ENCODE results near the gene ZNF764.
"Not testable (repeated sequence)": the region's sequence is repeated elsewhere in the genome, so short reads cannot be mapped to it uniquely, and the experiment has no call there.

ZNF764 gene

DNA sequence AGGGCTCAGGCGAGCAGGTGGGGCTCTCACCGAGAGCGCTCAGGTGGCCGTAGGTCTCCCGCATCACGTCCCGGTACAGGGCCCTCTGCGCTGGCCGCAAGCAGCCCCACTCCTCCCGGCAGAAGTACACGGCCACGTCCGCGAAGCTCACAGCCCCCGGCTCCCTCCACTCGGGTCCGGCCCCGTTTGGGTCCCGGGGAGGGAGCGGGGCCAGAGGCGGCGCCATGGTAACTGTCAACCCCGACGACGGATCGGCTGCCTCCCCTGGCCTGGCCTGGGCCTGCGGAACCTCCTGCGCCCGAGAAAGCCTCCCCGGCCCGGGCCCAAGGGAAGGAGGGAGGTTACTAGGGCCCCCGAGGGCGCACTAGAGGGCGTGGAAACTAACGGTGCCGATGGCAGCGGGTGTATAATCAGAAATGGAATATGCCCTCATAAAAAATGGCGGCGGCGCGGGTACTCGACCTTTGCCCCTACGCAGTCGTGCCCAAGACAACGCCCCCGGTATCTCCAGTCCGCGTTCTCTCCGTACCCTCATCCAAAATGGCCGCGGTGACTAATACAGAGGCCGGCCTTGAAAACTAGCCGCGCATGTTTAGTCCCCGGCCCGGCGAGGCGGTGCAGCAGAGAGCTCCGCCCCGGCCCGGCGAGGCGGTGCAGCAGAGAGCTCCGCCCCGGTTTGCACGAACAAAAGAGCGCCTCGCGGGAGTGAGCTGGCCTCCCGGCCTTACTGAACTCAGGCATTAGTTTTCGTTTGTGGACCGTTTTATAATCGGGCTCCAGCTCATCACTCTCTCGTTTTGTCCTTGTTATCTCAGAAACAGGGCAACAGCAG lies at the start of gene ZNF764:
ZNF764 (minus strand) TSS at position 418 of the 832 bp plus-strand sequence; CDS start at position 226, 192 bp downstream.
- peak; percentile 89 for DNase-seq (ENCODE audit: low read depth, low spot score)

DNA sequence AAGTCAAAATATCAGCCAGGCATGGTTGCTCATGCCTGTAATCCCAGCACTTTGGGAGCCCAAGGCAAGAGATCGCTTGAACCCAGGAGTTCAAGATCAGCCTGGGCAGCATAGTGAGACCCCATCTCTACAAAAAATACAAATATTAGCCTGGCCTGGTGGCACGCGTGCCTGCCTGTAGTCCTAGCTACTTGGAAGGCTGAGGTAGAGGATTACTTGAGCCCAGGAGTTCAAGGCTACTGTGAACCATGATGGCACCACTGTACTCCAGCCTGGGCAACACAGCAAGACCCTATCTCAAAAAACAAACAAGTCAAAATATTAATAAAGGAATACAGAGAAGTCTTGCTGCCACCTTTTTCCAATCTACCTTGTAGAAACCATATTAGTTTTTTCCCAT lies 47.8 kb upstream of the ZNF764 start:
- DNase-seq (ENCODE audit: low read depth, low spot score): no peak

DNA sequence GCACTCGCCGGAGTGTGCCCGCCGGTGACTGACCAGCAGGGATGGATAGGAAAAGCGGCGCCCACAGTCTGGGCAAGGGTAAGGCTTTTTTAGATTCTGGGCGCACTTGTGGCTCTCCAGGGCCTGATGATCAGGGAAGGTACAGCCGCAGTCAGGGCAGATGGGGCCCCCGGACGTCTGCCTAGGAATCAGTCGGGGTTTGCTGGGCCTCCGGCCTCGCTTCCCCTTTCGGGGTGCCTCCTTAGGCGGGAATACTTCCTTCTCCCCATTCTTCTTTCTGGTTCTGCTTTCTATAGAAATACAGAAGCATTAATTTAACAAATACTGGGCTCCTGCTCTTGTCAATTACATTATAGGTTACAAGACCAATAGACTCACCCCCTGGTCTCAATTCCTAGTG lies 47.0 kb upstream of the ZNF764 start:
- no peak for DNase-seq (ENCODE audit: low read depth, low spot score)

DNA sequence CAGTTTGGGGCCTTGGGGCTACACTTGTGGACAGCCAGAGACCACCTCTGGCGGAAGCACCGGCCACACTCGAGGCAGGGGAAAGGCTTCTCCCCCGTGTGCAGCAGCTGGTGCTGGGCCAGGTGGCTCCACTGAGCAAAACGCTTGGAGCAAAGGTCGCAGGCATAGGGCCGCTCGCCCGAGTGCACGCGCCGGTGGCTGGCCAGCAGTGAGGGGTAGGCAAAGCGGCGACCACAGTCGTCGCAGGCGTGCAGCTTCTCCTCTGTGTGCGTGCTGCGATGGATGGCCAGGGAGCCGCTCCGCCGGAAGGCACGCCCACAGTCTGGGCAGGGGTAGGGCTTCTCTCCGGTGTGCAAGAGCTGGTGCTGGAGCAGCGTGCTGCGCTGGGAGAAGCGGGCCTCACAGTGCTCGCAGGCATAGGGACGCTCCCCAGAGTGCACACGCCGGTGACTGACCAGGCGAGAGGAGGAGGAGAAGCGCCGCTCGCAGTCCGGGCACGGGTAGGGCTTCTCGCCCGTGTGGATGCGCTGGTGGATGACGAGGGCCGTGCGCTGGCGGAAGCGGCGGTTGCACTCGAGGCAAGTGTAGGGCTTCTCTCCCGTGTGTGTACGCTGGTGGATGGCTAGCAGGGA lies 46.3 kb upstream of the ZNF764 start:
- no peak for DNase-seq (ENCODE audit: low read depth, low spot score)

DNA sequence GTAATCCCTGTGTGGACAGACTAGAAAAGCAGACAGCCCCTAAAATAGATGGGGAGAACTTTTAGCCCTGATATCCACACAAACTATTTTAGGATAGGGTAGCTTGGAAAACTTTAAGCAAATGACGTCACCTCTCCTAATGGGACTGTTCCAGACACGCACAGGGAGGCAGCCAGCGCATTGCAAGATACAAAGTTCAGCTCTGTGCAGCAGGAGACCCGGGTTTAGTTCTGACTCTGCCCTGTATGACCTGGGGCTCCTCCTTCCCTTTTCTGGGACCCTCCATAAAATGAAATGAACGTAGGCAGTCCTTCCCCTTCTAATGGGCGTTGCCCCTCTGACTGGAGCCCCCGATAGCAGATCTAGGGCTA lies 45.8 kb upstream of the ZNF764 start:
- DNase-seq (ENCODE audit: low read depth, low spot score): no peak

DNA sequence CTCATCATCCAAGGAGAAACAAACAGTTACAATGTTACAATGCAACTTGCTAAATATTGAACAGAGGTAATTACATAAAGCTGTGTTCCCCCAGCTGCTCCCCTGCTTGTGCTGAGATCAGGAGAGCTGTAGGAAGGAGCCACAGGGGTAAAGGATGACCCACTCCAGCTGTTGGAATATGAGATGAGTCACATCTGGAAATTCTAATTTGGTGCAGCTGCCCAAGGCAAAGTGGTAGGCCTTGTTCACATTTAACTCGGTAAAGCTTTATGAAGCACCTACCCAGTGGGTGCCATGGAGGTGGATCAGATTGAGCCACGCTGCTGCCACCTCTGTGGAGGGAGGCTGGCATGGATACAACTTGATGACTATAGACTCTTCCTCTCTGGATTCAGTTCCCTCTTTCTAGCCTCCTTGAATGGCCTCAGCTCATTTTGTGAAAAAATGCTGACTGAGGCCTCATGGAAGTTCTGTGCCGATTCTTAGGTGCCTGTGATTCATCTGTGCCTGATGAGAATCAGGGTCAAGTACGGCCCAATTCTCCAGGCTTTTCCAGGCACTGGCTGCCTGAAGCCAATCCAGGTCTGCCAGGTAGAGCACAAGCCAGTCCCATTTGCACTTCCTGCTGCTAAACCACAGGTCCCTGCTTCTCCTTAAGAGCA lies 44.6 kb upstream of the ZNF764 start:
- DNase-seq (ENCODE audit: low read depth, low spot score): no peak

DNA sequence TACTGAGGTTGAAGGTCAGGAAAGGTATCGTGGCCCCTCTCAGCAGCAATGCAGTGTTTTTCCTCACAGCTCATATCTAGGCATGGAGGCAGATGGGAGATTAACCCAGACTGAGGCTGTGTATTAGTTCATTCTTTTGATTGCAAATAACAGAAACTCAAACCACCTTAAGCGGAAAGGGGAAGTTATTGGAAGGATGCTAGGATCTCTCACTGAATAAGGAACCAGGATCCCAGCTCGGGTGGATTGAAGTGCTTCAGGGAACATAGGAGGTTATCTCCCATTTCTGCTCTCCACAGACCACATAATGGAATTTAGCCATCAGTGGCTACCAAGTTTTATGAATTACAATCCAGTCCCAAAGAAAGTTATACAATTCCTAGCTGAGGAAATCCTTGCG lies 43.8 kb upstream of the ZNF764 start:
- DNase-seq (ENCODE audit: low read depth, low spot score): no peak

DNA sequence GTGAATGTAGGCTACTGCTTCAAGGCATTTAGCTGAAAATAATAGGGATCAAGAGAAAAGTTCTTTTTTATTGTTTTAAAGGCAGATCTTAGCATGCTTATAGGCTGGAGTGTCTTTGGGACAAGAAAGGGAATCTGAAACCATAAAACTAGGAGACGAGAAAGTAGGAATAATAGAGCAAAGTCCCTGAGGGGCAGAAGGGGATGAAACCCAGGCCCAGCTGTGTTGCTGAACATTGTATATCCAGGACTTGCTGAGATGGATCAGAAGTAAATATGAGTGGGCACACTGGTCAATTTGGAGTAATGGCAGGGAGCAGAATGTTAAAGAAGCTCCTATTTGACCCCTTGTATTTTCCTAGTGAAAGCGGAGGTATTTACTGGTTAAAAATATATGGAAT lies 42.8 kb upstream of the ZNF764 start:
- DNase-seq (ENCODE audit: low read depth, low spot score): no peak

DNA sequence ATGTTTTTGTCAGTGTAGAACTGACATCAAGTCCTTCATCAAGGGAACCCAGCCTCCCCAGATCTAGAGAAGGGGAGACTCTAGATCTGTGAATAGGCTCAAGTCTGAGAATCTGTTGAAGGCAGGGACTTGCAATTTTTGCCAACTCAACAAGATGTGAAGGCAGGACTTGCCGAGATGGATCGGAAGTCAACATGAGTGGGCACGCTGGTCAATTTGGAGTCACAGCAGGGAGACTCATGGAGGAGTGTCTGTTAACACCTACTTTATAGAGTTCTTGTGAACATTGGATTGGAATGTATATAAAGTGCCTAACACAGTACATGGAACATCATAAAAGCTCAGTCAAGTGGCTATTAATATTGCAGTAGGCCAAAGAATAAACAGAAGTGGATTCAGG lies 42.0 kb upstream of the ZNF764 start:
- no peak for DNase-seq (ENCODE audit: low read depth, low spot score)

DNA sequence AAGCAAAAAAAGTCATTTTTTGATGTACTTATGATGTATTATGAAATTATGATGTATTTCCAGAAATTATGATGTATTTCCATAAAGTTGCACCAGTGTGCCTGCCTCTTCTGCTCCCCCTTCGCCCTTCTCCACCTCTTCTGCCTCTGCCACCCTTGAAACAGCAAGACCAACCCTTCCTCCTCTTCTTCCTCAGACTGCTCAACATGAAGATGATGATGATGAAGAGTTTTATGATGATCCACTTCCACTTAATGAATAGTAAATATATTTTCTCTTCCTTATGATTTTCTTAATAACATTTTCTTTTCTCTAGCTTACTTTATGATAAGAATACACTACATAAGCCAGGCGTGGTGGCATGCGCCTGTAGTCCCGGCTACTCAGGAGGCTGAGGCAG lies 34.7 kb upstream of the ZNF764 start:
- no peak for DNase-seq (ENCODE audit: low read depth, low spot score)

DNA sequence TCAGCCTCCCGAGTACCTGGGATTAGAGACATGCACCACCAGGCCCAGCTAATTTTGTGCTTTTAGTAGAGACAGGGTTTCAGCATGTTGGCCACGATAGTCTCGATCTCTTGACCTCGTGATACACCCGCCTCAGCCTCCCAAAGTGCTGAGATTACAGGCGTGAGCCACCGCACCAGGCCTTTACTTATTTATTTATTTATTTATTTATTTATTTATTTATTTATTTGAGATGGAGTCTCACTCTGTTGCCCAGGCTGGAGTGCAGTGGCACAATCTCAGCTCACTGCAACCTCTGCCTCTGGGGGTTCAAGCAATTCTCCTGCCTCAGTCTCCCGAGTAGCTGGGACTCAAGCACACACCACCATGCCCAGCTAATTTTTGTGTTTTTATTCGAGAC lies 32.7 kb upstream of the ZNF764 start:
- DNase-seq (ENCODE audit: low read depth, low spot score): not testable (repeated sequence)

DNA sequence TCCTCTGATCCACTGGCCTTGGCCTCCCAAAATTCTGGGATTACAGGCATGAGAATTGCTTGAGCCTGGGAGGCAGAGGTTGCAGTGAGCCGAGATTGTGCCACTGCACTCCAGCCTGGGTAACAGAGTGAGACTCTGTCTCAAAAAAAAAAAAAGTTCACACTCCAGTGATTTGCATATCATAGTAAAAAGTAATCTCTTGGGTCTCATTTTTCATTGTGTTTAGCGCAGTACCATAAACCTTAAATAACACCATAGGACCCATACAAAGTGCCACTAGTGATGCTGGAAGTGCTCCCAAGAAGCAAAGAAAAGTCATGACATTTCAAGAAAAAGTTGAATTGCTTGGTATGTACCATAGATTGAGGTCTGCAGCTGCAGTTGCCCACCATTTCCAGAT lies 31.4 kb upstream of the ZNF764 start:
- not testable (repeated sequence) for DNase-seq (ENCODE audit: low read depth, low spot score)

DNA sequence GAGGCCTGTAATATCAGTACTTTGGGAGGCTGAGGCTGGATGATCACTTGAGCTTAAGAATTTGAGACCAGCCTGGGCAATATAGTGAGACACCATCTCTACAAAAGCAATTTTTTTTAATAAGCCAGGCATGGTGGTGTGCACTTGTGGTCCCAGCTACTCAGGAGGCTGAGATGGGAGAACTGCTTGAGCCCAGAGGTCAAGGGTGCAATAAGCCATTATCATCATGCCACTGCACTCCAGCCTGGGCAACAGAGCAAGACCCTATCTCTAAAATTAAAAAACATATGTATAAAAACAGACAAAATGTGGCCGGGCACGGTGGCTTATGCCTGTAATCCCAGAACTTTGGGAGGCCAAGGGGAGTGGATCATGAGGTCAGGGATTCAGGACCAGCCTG lies 30.5 kb upstream of the ZNF764 start:
- no peak for DNase-seq (ENCODE audit: low read depth, low spot score)

DNA sequence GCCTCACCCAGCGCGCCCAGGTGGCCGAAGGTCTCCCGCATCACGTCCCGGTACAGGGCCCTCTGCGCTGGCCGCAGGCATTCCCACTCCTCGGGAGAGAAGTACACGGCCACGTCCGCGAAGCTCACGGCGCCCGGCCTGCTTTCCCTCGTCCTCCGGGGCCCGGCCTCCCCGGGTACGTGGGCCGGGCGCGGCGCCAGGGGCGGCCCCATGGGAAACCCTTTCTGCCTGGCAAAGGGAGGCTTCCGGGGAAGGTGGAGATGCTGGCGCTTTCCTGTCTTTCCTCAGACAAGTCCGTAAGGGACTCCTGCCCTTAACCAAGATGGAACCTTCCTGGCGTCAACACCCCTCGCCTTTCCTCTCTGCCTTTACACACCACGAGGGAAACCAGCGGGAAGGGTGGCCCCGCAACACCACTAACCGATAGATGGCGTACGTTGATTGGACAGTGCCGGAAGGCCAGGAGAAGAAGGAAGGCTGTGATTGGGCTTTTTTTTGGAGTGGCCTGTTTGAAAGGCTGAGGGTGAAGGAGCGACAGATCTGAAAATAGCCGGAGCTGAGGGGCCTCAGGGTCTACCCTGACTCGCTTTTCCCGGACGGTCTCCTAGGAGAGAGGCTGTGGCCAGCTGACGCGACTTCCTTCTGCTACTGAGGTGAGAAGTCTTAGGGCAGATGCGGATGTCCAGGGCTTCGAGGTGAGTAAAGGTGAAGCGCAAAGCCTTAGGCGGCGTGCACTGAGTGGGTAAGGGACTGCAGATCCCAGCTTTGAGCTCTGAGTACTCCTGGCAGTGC lies 27.4 kb upstream of the ZNF764 start, which contains the start of gene ZNF785:
ZNF785 (minus strand) TSS at position 298 of the 792 bp plus-strand sequence; CDS start at position 212, 86 bp downstream.
- peak; percentile 98 for DNase-seq (ENCODE audit: low read depth, low spot score)

DNA sequence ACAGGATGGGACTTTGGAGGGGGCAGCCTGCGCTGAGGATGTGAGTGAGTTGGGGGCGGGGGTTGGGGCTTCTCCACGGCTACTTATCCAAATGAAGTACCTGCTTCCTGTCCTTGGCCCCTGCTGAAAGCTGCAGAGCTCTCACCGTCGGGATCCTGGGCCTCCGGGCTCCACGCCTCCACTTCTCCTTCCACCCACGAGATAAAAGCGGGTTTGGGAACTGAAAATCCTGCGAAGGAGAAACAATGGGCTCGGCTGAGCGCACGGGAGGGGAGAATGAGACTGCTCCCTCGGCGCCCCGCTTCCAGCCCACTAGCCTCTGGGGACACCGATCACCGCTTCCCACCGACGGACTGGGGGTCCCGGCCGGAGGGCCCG lies 26.8 kb upstream of the ZNF764 start:
- DNase-seq (ENCODE audit: low read depth, low spot score): no peak

DNA sequence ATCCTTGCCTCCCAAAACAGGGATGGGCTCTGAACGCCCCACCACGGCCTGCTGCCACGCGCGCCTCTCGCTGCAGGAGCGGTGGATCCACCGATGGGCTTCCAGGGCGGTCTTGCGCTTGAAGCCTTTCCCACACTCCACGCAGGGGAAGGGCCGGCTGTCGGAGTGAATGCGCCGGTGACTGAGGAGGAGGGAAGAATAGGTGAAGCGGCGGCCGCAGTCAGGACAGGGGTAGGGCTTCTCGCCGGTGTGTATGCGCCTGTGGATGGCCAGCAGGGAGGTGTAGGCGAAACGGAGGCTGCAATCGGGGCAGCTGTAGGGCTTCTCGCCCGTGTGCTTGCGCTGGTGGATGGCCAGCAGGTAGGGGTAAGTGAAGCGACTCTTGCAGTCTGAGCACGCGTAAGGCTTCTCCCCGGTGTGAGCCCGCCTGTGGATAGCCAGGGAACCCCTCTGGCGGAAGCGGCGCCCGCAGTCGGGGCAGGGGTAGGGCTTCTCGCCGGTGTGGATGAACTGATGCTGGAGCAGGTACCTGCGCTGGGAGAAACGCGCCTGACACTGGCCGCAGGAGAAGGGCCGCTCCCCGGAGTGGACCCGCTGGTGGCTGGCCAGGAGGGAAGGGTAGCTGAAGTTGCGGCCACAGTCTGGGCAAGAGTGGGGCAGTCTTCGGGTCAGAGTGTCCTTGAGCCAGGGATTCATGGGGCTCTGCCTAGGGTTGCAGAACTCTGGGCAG lies 24.6 kb upstream of the ZNF764 start:
- no peak for DNase-seq (ENCODE audit: low read depth, low spot score)

DNA sequence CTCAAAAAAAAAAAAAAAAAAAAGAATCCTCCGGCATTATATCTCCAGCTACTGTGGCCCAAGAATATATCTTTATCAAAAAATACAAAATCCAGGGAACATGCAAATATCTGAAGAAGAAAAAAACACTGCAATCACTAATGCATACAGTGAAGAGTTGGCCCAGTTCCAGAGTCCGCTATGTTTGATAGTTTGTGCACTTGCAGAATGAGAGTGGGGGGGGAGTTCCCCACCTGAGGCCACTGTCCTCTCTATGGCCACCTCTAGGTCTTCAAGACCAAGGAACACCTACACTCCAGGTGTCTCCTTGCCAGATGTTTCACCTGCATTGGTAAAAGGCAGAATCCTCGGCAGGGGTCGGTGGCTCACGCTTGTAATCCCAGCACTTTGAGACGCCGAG lies 23.3 kb upstream of the ZNF764 start:
- no peak for DNase-seq (ENCODE audit: low read depth, low spot score)

DNA sequence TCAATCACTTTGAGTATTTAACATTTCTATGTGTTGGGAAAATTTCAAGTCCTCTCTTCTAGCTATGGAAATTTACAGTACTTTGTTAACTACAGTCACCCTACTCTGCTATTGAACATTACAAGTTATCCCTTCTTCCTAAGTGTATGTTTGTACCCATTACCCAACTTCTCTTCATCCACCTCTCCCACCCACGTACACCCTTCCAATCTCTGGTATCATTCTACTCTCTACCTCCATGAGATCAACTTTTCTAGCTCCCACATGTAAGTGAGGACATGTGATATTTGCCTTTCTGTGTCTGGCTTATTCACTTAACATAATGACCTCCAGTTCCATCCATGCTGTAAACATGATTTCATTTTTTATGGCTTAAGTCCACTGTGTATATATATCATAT lies 16.5 kb upstream of the ZNF764 start:
- DNase-seq (ENCODE audit: low read depth, low spot score): no peak

DNA sequence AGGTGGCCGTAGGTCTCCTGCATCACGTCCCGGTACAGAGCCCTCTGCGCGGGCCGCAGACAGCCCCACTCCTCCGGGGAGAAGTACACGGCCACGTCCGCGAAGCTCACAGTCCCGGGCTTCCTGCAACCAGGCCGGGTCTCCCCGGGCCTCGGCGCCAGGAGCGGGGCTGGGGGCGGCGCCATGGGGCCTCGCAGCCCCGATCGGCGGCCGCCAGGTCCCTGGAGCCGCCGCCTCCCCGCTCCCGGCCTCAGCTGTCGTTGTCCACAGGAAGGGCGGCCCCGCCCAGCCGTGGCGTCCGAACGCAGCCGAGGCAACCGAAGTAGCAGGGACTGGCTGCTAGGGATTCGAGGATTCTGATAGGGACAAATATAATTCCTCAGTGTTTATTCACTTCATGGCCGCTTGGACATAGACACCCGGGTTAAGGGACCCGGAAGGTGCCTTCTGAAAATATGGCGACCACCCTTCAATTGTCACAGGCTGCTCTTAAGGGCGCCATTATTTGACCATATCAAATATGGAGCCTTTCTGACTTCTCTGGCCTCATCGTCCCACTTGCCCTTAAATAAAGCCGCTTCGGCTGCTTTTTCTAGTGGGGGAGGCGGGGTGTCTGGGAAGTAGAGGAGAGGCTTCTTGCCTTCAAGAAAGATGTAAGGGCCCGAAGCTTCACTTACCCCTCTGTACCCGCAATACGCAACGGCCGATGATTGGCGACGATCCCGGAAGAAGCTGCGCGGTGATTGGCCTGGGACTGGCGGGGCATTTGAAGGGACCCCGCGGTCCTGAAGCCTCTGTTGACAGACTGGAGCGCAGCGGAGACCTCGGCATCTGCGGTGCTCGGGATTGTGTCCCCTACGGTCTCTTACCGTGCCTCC lies 13.5 kb upstream of the ZNF764 start, which contains the start of gene ZNF688:
ZNF688 (minus strand) TSS at position 270 of the 878 bp plus-strand sequence; CDS start at position 185, 85 bp downstream.
- DNase-seq (ENCODE audit: low read depth, low spot score): peak; percentile 92

Measured in brain pericyte (primary cell).